HTR-8/SVneo (cell line): Measurements from ENCODE around the gene KIF6.

ENCODE experiments used
- DNase-seq: peaks from one replicate; pipeline ENCODE4 v3.0.0; 2011; ENCODE audit warnings: low spot score, mixed read lengths; ENCODE audit not compliant: insufficient read length
- FAIRE-seq: peaks from 2 replicates; lab custom pipeline; 2011; peaks lifted over from hg19 to GRCh38; lab: Jason Lieb, UNC

KIF6 gene

DNA sequence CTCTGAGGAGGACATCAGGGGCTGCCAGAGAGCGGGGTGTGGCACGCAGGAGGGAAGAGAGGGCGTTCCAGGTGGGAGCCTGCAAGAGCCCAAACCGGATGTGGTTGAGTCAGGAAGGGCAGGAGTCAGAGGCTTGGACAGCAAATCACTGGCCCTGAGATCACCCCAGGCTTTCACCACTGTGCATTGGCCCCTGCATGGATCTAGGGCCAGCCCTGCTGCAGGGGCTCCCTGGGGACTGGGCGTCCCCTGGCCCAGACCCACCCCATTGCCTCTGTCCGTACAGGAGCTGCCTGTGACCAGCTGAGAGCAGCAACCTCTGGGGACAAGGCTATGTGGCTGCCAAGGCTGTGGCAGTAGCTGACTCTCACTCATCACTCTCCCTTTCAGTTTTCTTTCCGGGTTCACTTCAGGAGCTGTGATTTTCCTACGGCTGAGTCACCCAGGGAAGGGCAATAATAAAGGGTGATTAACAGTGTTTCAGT lies 444.9 kb downstream of the KIF6 start:
- DNase-seq (peak; percentile 17), FAIRE-seq (no peak)
